Aorta (tissue), 5 donors: ENCODE measurements around the gene PTPN7. TPM values are rescaled to one million over a fixed set of nuclear protein-coding genes. Genes with fewer than 3 reads are reported as not detected.

Experiments
- ATAC-seq: fragments of 200-7000 bp; cut with Tn5 transposase; one replicate; pipeline ENCODE4 v1.9.1; 2022; ENCODE audit warnings: moderate library complexity; ENCODE audit not compliant: low FRiP score
- DNase-seq, 2 donors: peaks; one replicate each; pipeline ENCODE4 v3.0.0-alpha.2; 2020
- H3K27ac ChIP-seq, 2 donors: one replicate each; pipeline ENCODE4 v1.5.1; 2013; ENCODE audit warnings: low read length in 2 of 2, mild to moderate bottlenecking in 2 of 2, moderate library complexity in 2 of 2, control low read depth in 1 of 2, inconsistent platforms in 1 of 2, low read depth in 1 of 2
- H3K27me3 ChIP-seq, 2 donors: one replicate each; pipeline ENCODE4 v1.6.1; 2013; ENCODE audit warnings: control low read depth in 1 of 2, low read length in 1 of 2, mild to moderate bottlenecking in 1 of 2, moderate library complexity in 1 of 2; ENCODE audit not compliant: insufficient read depth in 2 of 2, control insufficient read depth in 1 of 2
- H3K36me3 ChIP-seq, 2 donors: one replicate each; pipeline ENCODE4 v1.6.1; 2013; ENCODE audit warnings: control low read depth in 1 of 2, low read length in 1 of 2, mild to moderate bottlenecking in 1 of 2; ENCODE audit not compliant: insufficient read depth in 2 of 2, control insufficient read depth in 1 of 2
- H3K4me1 ChIP-seq, 2 donors: one replicate each; pipeline ENCODE4 v1.6.1; 2013; ENCODE audit warnings: low read length in 2 of 2, control low read depth in 1 of 2, mild to moderate bottlenecking in 1 of 2, moderate library complexity in 1 of 2; ENCODE audit not compliant: insufficient read depth in 2 of 2, control insufficient read depth in 1 of 2
- H3K4me3 ChIP-seq, 2 donors: one replicate each; pipeline ENCODE4 v1.5.1; 2013; ENCODE audit warnings: low read length in 2 of 2, control low read depth in 1 of 2, mild to moderate bottlenecking in 1 of 2
- H3K9me3 ChIP-seq: one replicate; pipeline ENCODE4 v1.6.1; 2013; ENCODE audit warnings: mild to moderate bottlenecking, low read length; ENCODE audit not compliant: control insufficient read depth
- WGBS, 2 donors: extraction: QIAGEN DNeasy Blood & Tissue Kit; methylation state at CpG; one replicate each; pipeline ENCODE4 v1.1.7; 2013; 5-methylcytosine and 5-hydroxymethylcytosine counted together
- intact Hi-C, 2 donors: fragments of 100-400 bp; cut with DNase I; formaldehyde crosslinking; loops; one replicate each; pipeline versions ENCODE4 v1.14.2 to v1.15.0; 2022
- polyA plus RNA-seq, 2 donors: library from polyadenylated mRNA; stranded (reverse); fragments of 200-250 nt; gene quantifications; one replicate each; pipeline ENCODE4 v1.2.3, GENCODE V29; 2013
- total RNA-seq, 2 donors: library from RNA; stranded (reverse); fragmentation: NEBNext Ultra II Directional; extraction: Animal tissue kit (Norgen Biotek cat#: 25700); gene quantifications; one replicate each; pipeline ENCODE4 v1.2.1, GENCODE V29; 2021
- donor health status: healthy with polysubstance abuse.
- donor health status: Bipolar disorder and iron deficiency.
- donor health status: DM: no; HTN: no; CAD: no.
- donor health status: DM: no; HTN: no; CAD: no.
- donor health status: DM: yes; HTN: yes; CAD: no.

PTPN7 gene
- total and polyA plus RNA-seq, 4 donors, result 0.33 to 5.7 (median 3.4) TPM

DNA sequence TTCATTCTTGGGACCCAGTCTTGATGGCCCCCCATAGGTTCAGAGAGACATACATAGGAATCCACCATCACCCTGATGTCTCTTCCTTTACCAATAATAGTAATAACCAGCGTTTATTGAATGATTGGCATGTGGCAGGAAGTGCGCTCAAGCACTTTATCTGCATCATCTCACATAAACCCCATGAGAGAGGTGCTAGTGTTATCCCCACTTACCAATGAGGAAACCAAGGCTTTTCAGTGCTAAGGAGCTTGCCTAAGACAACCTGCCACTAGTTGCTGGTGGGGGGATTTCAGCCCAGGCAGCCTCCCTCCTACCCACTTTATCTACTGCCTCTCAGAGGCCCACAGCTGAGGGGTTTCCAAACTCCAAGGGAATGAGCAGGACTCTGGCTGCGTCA, 40.9 kb upstream of the PTPN7 start:
- no peaks in the 10 kb centered on the region for H3K9me3 ChIP-seq
- DNase-seq, result no peak
- intact Hi-C loops, result no loop called here
- no peak overlapping the region for H3K4me3 ChIP-seq
- H3K27me3 ChIP-seq, result no peaks in the 10 kb centered on the region
- H3K36me3 ChIP-seq, result no peaks in the 10 kb centered on the region
- WGBS, 2 donors, result 38 to 49% methylated on average over 3 of the region's 3 CpGs
- ATAC-seq, result no peak
- H3K27ac ChIP-seq, result peak overlapping the region; percentile 77 to 81
- H3K4me1 ChIP-seq, result peaks cover 4% of the 10 kb centered on the region in 2 donors

GRCh38 chr1:202200669-202201068, 40.3 kb upstream of the PTPN7 start:
- peak overlapping the region; percentile 92 to 97 for H3K27ac ChIP-seq

DNA sequence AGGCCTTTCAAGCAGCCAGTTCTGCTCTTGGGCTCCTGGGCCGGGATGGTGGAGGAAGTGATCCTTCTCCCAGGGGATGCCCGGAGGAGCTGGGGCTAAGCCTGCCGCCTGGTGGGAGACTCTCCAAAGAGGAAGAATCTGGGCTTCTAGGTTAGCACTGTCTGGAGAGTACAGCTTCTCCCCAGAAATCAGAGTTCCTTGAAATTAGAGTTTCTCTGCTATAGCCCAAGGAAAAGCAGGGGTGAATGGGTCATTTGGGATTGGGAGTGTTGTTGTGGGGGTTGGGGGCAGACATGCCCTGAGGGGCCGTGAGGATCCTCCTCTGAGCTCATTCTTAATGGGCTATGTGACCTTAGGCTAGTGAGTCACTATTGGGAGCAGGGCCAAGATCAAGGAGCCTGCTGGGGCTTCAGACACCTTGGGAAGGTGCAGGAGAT, 39.7 kb upstream of the PTPN7 start:
- intact Hi-C loops, result no loop called here
- H3K4me1 ChIP-seq, result peaks cover 4% of the 10 kb centered on the region in 2 donors
- 4 to 6% methylated on average over 4 of the region's 4 CpGs for WGBS, 2 donors
- DNase-seq (no peak), ATAC-seq (peak; percentile 56)
- no peaks in the 10 kb centered on the region for H3K36me3 ChIP-seq
- H3K27me3 ChIP-seq, result no peaks in the 10 kb centered on the region
- no peaks in the 10 kb centered on the region for H3K9me3 ChIP-seq
- peak overlapping the region; percentile 92 to 97 for H3K27ac ChIP-seq
- H3K4me3 ChIP-seq, result no peak overlapping the region

More at GRCh38 chr1:202200669-202201068, 40.3 kb upstream of the PTPN7 start:
- 0 to 8% methylated on average over 7 to 8 of the region's 8 CpGs for WGBS, 2 donors
- Histone ChIP-seq H3K4me3 (no peak overlapping the region), H3K27me3 (no peaks in the 10 kb centered on the region), H3K4me1 (peaks cover 4% of the 10 kb centered on the region in 2 donors), H3K36me3 (no peaks in the 10 kb centered on the region), H3K9me3 (no peaks in the 10 kb centered on the region)
- DNase-seq (peak; percentile 72 to 91), ATAC-seq (peak; percentile 82)
- intact Hi-C loops, result no loop called here

DNA sequence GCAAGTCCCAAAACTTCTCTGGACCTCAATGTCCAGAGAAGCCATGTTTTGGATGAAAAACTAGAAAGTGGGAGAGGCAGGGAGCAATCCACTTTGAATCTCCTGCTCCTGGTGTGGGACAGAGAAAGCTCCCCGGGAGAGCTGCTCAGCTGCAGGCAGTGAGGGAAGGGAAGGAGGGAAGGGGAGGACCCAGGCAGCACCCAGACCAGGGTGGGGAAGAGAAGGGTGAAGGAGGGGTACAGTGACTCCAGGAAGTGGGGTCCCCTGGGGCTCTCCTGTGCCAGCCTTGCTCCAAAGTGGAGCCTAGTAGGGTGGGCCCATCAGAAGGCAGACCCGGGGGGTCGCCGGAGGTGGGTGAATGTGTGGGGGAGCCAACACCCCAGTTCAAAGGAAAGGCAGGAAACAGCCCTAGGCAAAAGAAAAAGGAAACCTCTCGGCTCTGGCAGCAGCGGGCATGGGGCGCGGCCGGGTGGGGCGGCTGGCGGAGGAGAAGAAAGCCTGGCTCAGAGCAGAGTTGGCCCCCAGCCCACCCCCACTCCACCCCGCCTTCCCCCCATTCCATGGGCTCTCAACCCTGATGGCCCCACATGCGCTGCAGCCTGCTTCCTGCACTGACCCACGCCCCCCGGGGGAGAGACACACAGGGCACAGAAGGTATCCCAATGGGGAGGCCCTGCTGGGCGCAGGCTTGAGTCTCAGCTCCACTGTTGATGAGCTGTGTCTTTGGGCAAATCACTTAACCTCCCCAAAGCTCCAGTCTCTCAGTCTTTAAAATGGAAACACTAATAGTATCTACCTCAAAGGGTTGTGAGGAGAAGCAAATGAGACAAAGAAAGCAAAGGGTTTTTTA, 38.9 kb upstream of the PTPN7 start:
- Histone ChIP-seq H3K9me3 (no peaks in the 10 kb centered on the region), H3K27me3 (no peaks in the 10 kb centered on the region), H3K36me3 (no peaks in the 10 kb centered on the region), H3K4me1 (peaks cover 4% of the 10 kb centered on the region in 2 donors), H3K27ac (peak overlapping the region; percentile 85 to 92), H3K4me3 (no peak overlapping the region)
- WGBS, 2 donors, result 4 to 7% methylated on average over 10 to 16 of the region's 16 CpGs
- intact Hi-C loops, result loop anchor here (2.0 to 5.0 kb wide), 2 partner anchors 38 to 88 kb away; no protein-coding TSS in a partner anchor
- ATAC-seq (peak; percentile 24), DNase-seq (no peak)

DNA sequence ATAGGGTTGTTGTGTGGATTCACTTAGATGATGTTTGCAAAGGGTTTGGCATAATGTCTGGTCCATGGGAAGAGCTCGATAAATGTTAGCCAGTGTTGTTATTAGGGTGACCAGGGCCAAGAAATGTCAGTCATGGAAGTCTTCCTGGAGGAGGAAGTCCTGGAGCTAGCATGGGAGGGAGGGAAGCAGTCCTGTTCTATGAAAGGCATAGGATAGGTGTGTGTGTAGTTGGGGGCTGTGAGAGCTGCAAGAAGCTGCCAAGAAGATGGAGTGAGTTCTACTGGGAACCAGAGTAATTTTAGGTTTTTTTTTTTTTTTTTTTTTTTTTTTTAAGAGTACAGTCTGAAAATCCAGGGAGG, 37.9 kb upstream of the PTPN7 start:
- ATAC-seq (no peak), DNase-seq (no peak)
- 9 to 16% methylated on average over 1 of the region's 1 CpG for WGBS, 2 donors
- Histone ChIP-seq H3K4me1 (peaks cover 4% of the 10 kb centered on the region in 2 donors), H3K9me3 (no peaks in the 10 kb centered on the region), H3K27ac (peak overlapping the region in 1 of 2 donors; percentile 62), H3K4me3 (no peak overlapping the region), H3K27me3 (no peaks in the 10 kb centered on the region), H3K36me3 (no peaks in the 10 kb centered on the region)
- intact Hi-C loops, result loop anchor here (2.0 to 5.0 kb wide), 2 partner anchors 39 to 88 kb away; no protein-coding TSS in a partner anchor

GRCh38 chr1:202197653-202198365, 37.4 kb upstream of the PTPN7 start:
- Histone ChIP-seq H3K36me3 (no peaks in the 10 kb centered on the region), H3K27ac (peak overlapping the region in 1 of 2 donors; percentile 68), H3K9me3 (no peaks in the 10 kb centered on the region), H3K4me3 (no peak overlapping the region), H3K4me1 (peaks cover 4% of the 10 kb centered on the region in 2 donors), H3K27me3 (no peaks in the 10 kb centered on the region)
- intact Hi-C loops, result loop anchor here (2.0 to 5.0 kb wide), 2 partner anchors 39 to 89 kb away; no protein-coding TSS in a partner anchor
- ATAC-seq, result no peak
- DNase-seq, result no peak
- WGBS, 2 donors, result 64 to 65% methylated on average over 7 of the region's 7 CpGs

- H3K36me3 ChIP-seq, result no peaks in the 10 kb centered on the region
- H3K27me3 ChIP-seq, result no peaks in the 10 kb centered on the region
- 4 to 8% methylated on average over 9 to 11 of the region's 11 CpGs for WGBS, 2 donors
- intact Hi-C loops, result no loop called here
- H3K27ac ChIP-seq, result peak overlapping the region; percentile 61 to 65
- ATAC-seq (no peak), DNase-seq (no peak)
- H3K9me3 ChIP-seq, result no peaks in the 10 kb centered on the region
- H3K4me1 ChIP-seq, result no peaks in the 10 kb centered on the region
- H3K4me3 ChIP-seq, result peak overlapping the region; percentile 64 to 89
These were observed 33.9 kb upstream of the PTPN7 start for GRCh38 chr1:202194328-202194648.

DNA sequence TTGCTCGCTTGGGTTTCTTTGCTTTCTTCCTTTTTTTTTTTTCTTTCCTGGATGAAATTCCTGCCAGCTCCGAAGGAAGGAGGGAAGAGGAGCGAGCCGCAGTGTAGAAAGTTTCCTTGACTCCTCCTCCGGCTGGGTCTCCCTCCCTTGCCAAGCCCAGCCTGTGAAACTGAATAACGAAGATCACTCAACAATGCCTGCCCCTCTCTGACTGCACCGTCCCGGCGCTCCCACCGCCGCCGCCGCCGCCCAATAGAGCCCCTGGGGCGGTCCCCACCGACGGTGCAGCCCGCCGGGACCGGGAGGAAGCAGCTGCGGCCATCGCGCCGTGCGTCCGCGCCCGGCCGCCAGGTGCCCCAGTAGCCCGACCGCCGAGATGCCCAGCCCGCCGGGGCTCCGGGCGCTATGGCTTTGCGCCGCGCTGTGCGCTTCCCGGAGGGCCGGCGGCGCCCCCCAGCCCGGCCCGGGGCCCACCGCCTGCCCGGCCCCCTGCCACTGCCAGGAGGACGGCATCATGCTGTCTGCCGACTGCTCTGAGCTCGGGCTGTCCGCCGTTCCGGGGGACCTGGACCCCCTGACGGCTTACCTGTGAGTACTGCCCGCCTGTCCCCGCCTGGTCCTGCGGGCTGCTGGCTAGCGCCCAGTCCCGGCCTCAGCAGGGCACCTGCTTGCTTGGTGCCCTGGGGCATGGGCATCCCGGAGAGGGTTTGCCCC, 33.4 kb upstream of the PTPN7 start, which contains the start of gene LGR6:
TSS of gene LGR6 (plus strand) at position 186 of the 714 bp plus-strand sequence. CDS start at position 377, 191 bp downstream.
- Histone ChIP-seq H3K36me3 (no peaks in the 10 kb centered on the region), H3K27me3 (no peaks in the 10 kb centered on the region), H3K9me3 (no peaks in the 10 kb centered on the region), H3K4me1 (no peaks in the 10 kb centered on the region), H3K27ac (peak within 1 kb of the TSS; percentile 61 to 84), H3K4me3 (peak within 1 kb of the TSS; percentile 64 to 89)
- intact Hi-C loops, result loop anchor here (1.0 to 2.0 kb wide), 3 partner anchors 14 to 121 kb away; no protein-coding TSS in a partner anchor
- WGBS, 2 donors, result 0 to 1% methylated on average over 47 to 61 of the region's 61 CpGs
- peak; percentile 19 for ATAC-seq
- DNase-seq, result no peak
